Mesendoderm (in vitro differentiated cells): ENCODE results near the gene ETFA.

Source experiments
- DNase-seq: peaks from one replicate; pipeline ENCODE4 v3.0.0; 2013
- H2AK5ac ChIP-seq: 2 replicates; pipeline ENCODE4 v1.6.1; 2013; ENCODE audit warnings: low read length, inconsistent platforms
- H2BK120ac ChIP-seq: 2 replicates; pipeline ENCODE4 v1.6.1; 2013; ENCODE audit warnings: low read depth, mild to moderate bottlenecking, low read length, moderate library complexity, mixed read lengths
- H2BK15ac ChIP-seq: replicated peaks from 2 replicates; pipeline ENCODE4 v1.6.1; 2013; ENCODE audit warnings: low read depth, mild to moderate bottlenecking, moderate library complexity
- H2BK5ac ChIP-seq: 2 replicates; pipeline ENCODE4 v1.6.1; 2013; ENCODE audit warnings: low read length, inconsistent platforms
- H3K18ac ChIP-seq: 2 replicates; pipeline ENCODE4 v1.6.1; 2013; ENCODE audit warnings: mild to moderate bottlenecking, low read length, mixed read lengths
- H3K23ac ChIP-seq: one replicate; pipeline ENCODE4 v1.6.1; 2013; ENCODE audit warnings: low read length
- H3K27ac ChIP-seq: 2 replicates; pipeline ENCODE4 v1.5.1; 2013; ENCODE audit warnings: low read depth, mild to moderate bottlenecking, inconsistent platforms, low read length, moderate library complexity
- H3K27me3 ChIP-seq: 2 replicates; pipeline ENCODE4 v1.6.1; 2013; ENCODE audit warnings: low read length, control low read depth, mild to moderate bottlenecking, inconsistent platforms; ENCODE audit not compliant: insufficient read depth, poor library complexity
- H3K36me3 ChIP-seq: 2 replicates; pipeline ENCODE4 v1.6.1; 2013; ENCODE audit warnings: low read length, inconsistent platforms; ENCODE audit not compliant: control insufficient read depth, insufficient read depth
- H3K4ac ChIP-seq: one replicate; pipeline ENCODE4 v1.6.1; 2013; ENCODE audit warnings: low read depth, mild to moderate bottlenecking, low read length, moderate library complexity
- H3K4me1 ChIP-seq: 2 replicates; pipeline ENCODE4 v1.6.1; 2013; ENCODE audit warnings: low read depth, low read length, inconsistent platforms; ENCODE audit not compliant: control insufficient read depth
- H3K4me2 ChIP-seq: 2 replicates; pipeline ENCODE4 v1.6.1; 2013; ENCODE audit warnings: low read length
- H3K4me3 ChIP-seq: 2 replicates; pipeline ENCODE4 v1.5.1; 2013; ENCODE audit warnings: mild to moderate bottlenecking, low read length
- H3K56ac ChIP-seq: one replicate; pipeline ENCODE4 v1.6.1; 2013; ENCODE audit warnings: low read length
- H3K79me1 ChIP-seq: 2 replicates; pipeline ENCODE4 v1.6.1; 2013; ENCODE audit warnings: low read length, inconsistent platforms
- H3K79me2 ChIP-seq: 2 replicates; pipeline ENCODE4 v1.6.1; 2013; ENCODE audit warnings: mild to moderate bottlenecking, low read length; ENCODE audit not compliant: control insufficient read depth, insufficient read depth
- H3K9ac ChIP-seq: 2 replicates; pipeline ENCODE4 v1.6.1; 2013; ENCODE audit warnings: low read length, inconsistent platforms
- H4K5ac ChIP-seq: one replicate; pipeline ENCODE4 v1.6.1; 2013; ENCODE audit warnings: low read length
- H4K8ac ChIP-seq: one replicate; pipeline ENCODE4 v1.6.1; 2013; ENCODE audit warnings: low read depth, mild to moderate bottlenecking, control low read depth, low read length, moderate library complexity
- WGBS: extraction: QIAGEN DNeasy Blood & Tissue Kit; methylation state at CpG from one replicate; pipeline ENCODE4 v1.1.7; 2013; ENCODE audit warnings: low lambda C conversion rate, missing lambda C conversion rate; ENCODE audit not compliant: insufficient coverage; ENCODE audit errors: extremely low coverage; 5-methylcytosine and 5-hydroxymethylcytosine counted together

The ETFA gene

DNA sequence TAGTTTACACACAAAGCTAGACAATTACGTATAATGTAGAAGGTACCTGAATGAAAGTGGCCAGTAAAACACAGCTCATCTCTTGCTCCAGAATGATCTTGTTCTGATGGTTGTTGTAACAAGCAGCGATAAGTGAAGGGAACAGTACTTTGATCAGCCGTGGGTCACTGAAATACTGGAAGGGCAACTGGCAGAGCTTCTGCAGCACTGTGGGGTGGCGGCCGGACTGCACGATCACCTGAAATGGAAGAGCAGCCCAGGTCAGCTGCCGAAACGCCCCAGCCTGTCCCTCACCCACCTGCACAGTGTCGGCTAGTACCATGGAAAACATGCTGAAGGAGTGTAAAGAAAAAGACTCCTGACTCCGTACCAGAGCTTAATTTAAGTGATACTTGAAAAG lies 42.6 kb upstream of the ETFA start:
- H3K56ac ChIP-seq = no peak overlapping the region
- no peak overlapping the region for H2BK5ac ChIP-seq
- H4K8ac ChIP-seq = no peak overlapping the region
- H3K4me1 ChIP-seq = no peaks in the 10 kb centered on the region
- no peak overlapping the region for H2BK120ac ChIP-seq
- no peaks in the 10 kb centered on the region for H3K79me1 ChIP-seq
- H3K4me2 ChIP-seq = no peak overlapping the region
- no peak overlapping the region for H3K18ac ChIP-seq
- no peak overlapping the region for H3K9ac ChIP-seq
- H3K4me3 ChIP-seq = no peak overlapping the region
- H3K4ac ChIP-seq = no peak overlapping the region
- H3K23ac ChIP-seq = no peak overlapping the region
- H3K79me2 ChIP-seq = no peaks in the 10 kb centered on the region
- no peaks in the 10 kb centered on the region for H3K36me3 ChIP-seq
- WGBS = no CpG with 5 or more reads among the region's 10 CpGs
- H3K27ac ChIP-seq = no peak overlapping the region
- H3K27me3 ChIP-seq = no peaks in the 10 kb centered on the region
- no peak overlapping the region for H2BK15ac ChIP-seq
- no peak overlapping the region for H4K5ac ChIP-seq
- H2AK5ac ChIP-seq = no peak overlapping the region
- DNase-seq = no peak

GRCh38 chr15:76353023-76353577 lies 41.8 kb upstream of the ETFA start:
- H3K4me3 ChIP-seq = no peak overlapping the region
- H3K56ac ChIP-seq = no peak overlapping the region
- no peaks in the 10 kb centered on the region for H3K79me1 ChIP-seq
- H4K5ac ChIP-seq = no peak overlapping the region
- no peaks in the 10 kb centered on the region for H3K27me3 ChIP-seq
- H2BK120ac ChIP-seq = no peak overlapping the region
- H3K23ac ChIP-seq = no peak overlapping the region
- no peaks in the 10 kb centered on the region for H3K36me3 ChIP-seq
- H3K4me2 ChIP-seq = no peak overlapping the region
- no peak overlapping the region for H2BK5ac ChIP-seq
- no CpG with 5 or more reads among the region's 1 CpG for WGBS
- no peak overlapping the region for H4K8ac ChIP-seq
- no peaks in the 10 kb centered on the region for H3K4me1 ChIP-seq
- no peak overlapping the region for H3K27ac ChIP-seq
- no peak for DNase-seq
- H2BK15ac ChIP-seq = no peak overlapping the region
- H3K79me2 ChIP-seq = no peaks in the 10 kb centered on the region
- no peak overlapping the region for H2AK5ac ChIP-seq
- H3K18ac ChIP-seq = no peak overlapping the region
- H3K4ac ChIP-seq = no peak overlapping the region
- no peak overlapping the region for H3K9ac ChIP-seq

GRCh38 chr15:76349301-76350070 lies 38.2 kb upstream of the ETFA start:
- Histone ChIP-seq H3K56ac (no peak overlapping the region), H3K27me3 (peaks cover 10% of the 10 kb centered on the region), H2BK120ac (no peak overlapping the region)

GRCh38 chr15:76347482-76348055 lies 36.3 kb upstream of the ETFA start:
- Histone ChIP-seq H2BK15ac (no peak overlapping the region), H4K8ac (peak overlapping the region; percentile 76), H3K36me3 (no peaks in the 10 kb centered on the region), H4K5ac (no peak overlapping the region), H3K79me2 (no peaks in the 10 kb centered on the region), H3K27me3 (peaks cover 23% of the 10 kb centered on the region), H3K4me1 (peaks cover 9% of the 10 kb centered on the region), H3K27ac (no peak overlapping the region), H3K23ac (no peak overlapping the region), H3K9ac (no peak overlapping the region), H3K4me3 (no peak overlapping the region), H3K4ac (no peak overlapping the region), H3K56ac (peak overlapping the region; percentile 66), H2BK5ac (no peak overlapping the region), H2AK5ac (no peak overlapping the region), H3K79me1 (no peaks in the 10 kb centered on the region), H3K18ac (peak overlapping the region; percentile 97), H3K4me2 (peak overlapping the region; percentile 78), H2BK120ac (no peak overlapping the region)
- peak; percentile 48 for DNase-seq
- WGBS = no CpG with 5 or more reads among the region's 13 CpGs

More at GRCh38 chr15:76349301-76350070, 38.2 kb upstream of the ETFA start:
- Histone ChIP-seq H3K4ac (no peak overlapping the region), H3K4me3 (no peak overlapping the region), H3K9ac (no peak overlapping the region), H2BK5ac (no peak overlapping the region), H3K23ac (no peak overlapping the region), H3K4me1 (peaks cover 4% of the 10 kb centered on the region), H4K5ac (no peak overlapping the region), H3K79me2 (no peaks in the 10 kb centered on the region), H3K27ac (no peak overlapping the region), H3K79me1 (no peaks in the 10 kb centered on the region), H2AK5ac (no peak overlapping the region), H4K8ac (no peak overlapping the region), H3K4me2 (no peak overlapping the region), H3K36me3 (no peaks in the 10 kb centered on the region), H3K18ac (no peak overlapping the region), H2BK15ac (no peak overlapping the region)
- no peak for DNase-seq
- no CpG with 5 or more reads among the region's 1 CpG for WGBS

- no peak overlapping the region for H3K23ac ChIP-seq
- no peaks in the 10 kb centered on the region for H3K79me1 ChIP-seq
- H3K18ac ChIP-seq = peak overlapping the region; percentile 97
- no peak overlapping the region for H2AK5ac ChIP-seq
- H3K56ac ChIP-seq = peak overlapping the region; percentile 81
- no peaks in the 10 kb centered on the region for H3K36me3 ChIP-seq
- H3K4me2 ChIP-seq = peak overlapping the region; percentile 78
- no peaks in the 10 kb centered on the region for H3K79me2 ChIP-seq
- H3K4me1 ChIP-seq = peaks cover 9% of the 10 kb centered on the region
- no peak overlapping the region for H3K27ac ChIP-seq
- peak; percentile 54 for DNase-seq
- H4K5ac ChIP-seq = no peak overlapping the region
- H2BK120ac ChIP-seq = peak overlapping the region; percentile 48
- peak overlapping the region; percentile 69 for H3K9ac ChIP-seq
- H3K27me3 ChIP-seq = peaks cover 29% of the 10 kb centered on the region
- WGBS = no CpG with 5 or more reads among the region's 74 CpGs
- H3K4ac ChIP-seq = peak overlapping the region; percentile 38
- peak overlapping the region; percentile 76 for H4K8ac ChIP-seq
- H3K4me3 ChIP-seq = peak overlapping the region; percentile 45
- no peak overlapping the region for H2BK5ac ChIP-seq
- peak overlapping the region; percentile 37 for H2BK15ac ChIP-seq
Measured at GRCh38 chr15:76346669-76347481, 35.6 kb upstream of the ETFA start.
